Activated CD8-positive, alpha-beta memory T cell treated with anti-CD3 and anti-CD28 coated beads for 1 hour (primary cell): ENCODE measurements around the gene KIFC3.
"Not testable (repeated sequence)": the region's sequence is repeated elsewhere in the genome, so short reads cannot be mapped to it uniquely, and the experiment has no call there.

Experiments used
- DNase-seq, 2 donors: peaks; one replicate each; pipeline ENCODE4 v3.0.0-alpha.2; 2020; ENCODE audit warnings: low read depth in 1 of 2; ENCODE audit errors: extremely low read depth in 1 of 2

Gene KIFC3, protein sequence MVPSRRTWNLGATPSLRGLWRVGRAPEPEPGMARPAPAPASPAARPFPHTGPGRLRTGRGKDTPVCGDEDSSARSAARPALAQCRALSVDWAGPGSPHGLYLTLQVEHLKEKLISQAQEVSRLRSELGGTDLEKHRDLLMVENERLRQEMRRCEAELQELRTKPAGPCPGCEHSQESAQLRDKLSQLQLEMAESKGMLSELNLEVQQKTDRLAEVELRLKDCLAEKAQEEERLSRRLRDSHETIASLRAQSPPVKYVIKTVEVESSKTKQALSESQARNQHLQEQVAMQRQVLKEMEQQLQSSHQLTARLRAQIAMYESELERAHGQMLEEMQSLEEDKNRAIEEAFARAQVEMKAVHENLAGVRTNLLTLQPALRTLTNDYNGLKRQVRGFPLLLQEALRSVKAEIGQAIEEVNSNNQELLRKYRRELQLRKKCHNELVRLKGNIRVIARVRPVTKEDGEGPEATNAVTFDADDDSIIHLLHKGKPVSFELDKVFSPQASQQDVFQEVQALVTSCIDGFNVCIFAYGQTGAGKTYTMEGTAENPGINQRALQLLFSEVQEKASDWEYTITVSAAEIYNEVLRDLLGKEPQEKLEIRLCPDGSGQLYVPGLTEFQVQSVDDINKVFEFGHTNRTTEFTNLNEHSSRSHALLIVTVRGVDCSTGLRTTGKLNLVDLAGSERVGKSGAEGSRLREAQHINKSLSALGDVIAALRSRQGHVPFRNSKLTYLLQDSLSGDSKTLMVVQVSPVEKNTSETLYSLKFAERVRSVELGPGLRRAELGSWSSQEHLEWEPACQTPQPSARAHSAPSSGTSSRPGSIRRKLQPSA

DNA sequence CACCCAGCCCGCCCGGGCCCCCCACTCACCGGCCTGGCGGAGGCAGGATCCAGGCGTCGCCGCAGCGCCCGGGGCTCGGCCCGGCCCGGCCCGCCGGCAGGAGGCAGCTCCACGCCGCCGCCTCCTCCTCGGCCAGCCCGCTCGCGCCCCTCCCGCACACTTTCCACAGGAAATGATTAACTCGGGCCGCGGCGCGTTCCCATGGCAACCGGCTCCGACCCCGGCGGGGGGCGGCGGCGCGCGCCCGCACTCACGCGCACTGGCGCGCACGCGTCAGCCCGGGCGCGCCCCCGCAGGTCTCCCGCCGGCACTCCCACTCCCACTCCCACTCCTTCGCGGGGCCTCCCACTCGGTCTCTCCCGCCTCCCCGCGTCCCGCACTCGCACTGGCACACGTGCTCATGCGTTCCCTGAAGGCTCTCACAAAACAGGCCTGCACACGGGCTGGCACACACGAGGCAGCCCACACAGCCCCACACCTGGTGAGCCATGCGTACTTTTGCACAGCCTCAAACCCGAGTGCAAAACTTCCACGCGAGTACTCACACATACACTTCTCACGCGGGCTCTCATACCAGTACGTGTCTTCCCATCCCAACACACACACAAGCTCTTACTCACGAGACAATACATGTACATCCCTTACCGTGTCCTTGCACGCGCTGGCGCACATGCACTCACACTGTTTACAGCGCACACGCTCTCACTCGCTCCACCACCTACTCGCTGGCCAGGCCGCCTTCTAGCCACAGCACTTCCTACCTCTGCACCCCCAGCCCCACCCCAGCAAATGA is at the start of gene KIFC3:
Gene KIFC3 (minus strand): TSS at position 151 of the 793 bp plus-strand sequence. CDS start 4,248 bp downstream, outside the sequence.
- peak; percentile 39 to 64 for DNase-seq

DNA sequence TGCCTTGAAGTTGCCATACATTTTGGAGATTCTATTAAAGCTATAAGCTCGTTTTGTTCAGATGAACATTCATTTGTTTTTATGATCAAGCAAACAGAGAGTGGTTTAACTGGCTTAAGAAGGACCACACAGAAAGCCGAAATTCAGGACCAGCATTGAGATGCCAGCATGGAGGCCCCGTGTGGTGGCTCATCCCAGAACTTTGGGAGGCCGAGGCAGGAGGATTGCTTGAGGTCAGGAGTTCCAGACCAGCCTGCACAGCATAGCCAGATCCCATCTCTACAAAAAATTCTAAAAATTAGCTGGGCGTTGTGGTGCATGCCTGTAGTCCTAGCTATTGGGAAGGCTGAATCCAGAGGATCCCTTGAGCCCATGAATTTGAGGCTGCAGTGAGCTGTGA is 45.9 kb upstream of the KIFC3 start:
- no peak for DNase-seq

DNA sequence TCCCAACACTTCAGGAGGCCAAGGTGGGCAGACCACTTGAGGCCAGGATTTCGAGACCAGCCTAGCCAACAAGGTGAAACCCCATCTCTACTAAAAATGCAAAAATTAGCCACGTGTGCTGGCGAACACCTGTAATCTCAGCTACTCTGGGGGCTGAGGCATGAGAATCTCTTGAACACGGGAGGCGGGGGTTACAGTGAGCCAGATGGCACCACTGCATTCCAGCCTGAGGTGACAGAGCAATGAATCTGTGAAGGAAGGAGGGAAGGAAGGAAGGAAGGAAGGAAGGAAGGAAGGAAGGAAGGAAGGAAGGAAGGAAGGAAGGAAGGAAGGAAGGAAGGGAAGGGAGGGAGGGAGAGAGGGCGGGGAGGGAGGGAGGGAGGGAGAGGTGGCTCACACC is 44.6 kb upstream of the KIFC3 start:
- DNase-seq, result not testable (repeated sequence)

DNA sequence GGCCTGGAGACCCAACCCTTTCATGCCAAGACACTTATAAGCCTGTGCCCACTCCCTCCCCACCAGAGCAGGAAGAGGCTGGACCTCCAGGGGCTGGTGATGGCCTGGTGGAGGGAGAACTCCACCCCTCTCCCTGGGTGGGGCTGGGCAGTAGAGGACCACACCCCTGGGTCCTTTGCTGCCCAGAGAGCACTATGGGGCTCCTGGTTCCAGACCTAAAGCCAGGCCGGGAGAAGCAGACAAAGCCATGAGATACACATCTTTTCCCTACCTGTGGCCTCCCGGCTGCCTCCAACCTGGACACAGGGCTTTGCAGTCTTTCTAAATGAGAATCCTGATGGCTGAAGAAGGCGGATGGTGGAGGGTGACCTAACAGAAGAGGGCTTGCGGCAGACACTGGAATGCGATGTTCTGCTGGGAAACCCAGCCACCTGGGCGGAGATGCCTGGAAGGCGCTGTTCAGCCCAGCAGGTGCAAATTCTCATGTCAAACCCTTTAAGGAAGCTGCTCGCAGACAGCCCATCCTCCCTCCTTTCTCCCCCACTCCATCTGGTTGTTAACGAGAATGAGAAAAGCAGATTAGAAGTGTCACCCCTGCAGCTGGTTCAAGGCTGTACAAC is 43.9 kb upstream of the KIFC3 start:
- DNase-seq, result no peak

DNA sequence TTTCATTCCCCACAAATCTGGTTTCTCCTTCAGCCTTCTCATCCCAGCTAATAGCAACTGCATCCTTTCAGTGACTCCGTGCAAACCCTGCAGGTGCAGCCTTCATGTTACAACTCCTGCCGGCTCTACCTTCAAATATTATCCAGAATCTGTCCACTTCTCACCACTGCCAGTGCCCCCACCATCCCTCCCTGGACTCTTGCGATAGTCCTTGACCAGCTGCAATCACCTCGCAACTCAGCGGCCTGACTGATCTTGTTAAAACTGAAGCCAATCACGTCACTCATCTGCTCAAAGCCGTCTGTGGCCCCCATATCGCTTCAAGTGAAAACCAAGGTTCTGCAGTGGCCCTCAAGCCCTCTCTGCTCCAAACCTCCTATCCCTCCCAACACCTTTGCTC is 42.8 kb upstream of the KIFC3 start:
- no peak for DNase-seq

DNA sequence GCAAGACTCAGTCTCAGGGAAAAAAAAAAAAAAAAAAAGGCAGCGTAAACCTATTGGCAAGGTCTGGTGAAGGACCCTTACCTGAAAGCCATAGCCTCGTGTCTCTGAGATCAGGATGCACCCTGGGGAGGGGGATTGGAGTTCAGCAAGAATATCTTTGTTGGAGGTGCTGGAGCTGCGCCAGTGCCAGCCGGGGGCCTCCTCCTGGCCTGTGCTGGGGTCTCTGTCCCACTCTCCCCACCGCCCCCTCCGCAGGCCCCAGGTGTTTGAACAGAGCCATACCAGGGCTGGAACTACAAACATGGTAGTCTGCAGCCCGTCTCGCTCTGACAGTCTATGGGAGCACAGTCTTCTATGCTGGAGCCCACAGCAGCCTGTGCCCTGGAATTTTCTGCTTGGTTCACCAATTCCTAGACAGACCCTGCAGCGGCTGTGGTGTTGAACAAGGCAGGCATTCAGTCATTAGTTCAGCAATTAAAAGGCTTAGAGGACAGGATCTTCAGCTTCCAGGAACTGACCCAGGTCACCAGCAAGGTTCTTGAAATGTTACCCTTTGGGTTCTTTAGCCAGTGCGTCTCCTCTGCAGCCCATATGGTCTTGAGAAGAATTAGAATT is 42.2 kb upstream of the KIFC3 start:
- no peak for DNase-seq

DNA sequence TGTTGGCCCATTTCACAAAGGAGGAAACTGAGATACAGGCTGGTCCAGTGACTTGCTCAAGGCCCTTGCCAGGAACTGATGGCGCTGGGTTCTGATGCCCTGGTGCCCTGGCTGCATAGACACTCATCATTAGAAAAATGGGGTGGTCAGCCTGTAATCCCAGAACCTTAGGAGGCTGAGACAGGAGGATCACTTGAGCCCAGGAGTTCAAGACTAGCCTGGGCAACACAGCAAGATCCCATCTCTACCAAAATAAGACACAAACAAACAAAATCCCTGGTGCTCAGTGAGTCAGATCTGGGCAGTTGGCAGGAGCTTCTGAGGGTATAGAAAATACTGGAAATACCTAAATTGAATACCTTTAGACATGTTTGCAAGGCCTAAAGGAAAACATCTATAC is 41.1 kb upstream of the KIFC3 start:
- no peak for DNase-seq

DNA sequence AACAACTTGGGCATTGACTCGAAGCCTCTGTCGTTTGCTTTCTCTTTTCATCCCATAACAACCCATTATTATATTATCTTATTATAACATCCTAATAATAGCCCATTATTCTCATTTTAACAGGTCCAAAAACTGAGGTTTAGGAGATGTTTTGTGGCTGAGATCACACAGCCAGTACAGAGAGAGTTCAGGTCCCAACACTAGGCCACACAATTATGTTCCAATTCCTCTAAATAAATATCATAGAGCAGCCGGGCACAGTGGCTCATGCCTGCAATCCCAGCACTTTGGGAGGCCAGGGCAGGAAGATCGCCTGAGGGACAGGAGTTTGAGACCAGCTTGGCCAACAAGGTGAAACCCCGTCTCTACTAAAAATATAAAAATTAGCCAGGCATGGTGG is 40.3 kb upstream of the KIFC3 start:
- no peak for DNase-seq

DNA sequence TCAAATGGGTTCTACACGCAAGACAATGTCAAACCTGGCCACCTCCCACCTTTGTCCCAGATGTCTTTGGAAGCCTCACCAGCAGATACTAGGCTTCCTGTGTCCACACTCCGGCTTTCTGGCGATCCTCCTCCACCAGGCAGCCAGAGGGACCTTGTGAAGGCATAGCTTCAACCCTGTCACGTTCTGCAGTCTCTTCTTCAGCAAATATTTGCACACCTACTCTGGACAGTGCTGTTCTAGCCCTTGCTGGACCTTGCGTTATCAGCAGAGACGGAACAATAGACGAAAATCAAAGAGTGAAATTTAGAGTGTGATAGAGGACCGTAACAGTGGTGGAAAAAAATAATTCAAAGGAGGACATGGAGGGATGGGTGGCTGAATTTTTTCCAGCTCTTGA is 38.5 kb upstream of the KIFC3 start:
- no peak for DNase-seq

DNA sequence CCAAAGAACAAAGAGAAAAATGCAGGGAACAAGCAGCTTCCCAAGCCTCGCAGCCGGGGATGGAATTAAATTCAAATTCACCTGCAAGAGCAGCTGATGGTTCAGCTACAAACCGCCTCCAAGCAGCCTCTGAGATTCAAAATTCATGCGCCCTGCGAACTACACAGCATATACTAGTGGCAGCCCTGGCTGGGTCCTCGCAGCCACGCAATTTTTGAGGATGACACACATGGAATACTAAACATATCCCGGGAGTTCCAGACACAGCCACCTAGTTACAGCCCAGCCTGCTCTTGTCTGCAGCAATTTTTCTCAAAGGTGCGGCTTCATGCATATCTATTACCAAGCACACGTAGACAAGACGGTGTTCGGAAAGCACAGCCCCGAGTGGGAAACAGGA is 35.9 kb upstream of the KIFC3 start:
- no peak for DNase-seq

DNA sequence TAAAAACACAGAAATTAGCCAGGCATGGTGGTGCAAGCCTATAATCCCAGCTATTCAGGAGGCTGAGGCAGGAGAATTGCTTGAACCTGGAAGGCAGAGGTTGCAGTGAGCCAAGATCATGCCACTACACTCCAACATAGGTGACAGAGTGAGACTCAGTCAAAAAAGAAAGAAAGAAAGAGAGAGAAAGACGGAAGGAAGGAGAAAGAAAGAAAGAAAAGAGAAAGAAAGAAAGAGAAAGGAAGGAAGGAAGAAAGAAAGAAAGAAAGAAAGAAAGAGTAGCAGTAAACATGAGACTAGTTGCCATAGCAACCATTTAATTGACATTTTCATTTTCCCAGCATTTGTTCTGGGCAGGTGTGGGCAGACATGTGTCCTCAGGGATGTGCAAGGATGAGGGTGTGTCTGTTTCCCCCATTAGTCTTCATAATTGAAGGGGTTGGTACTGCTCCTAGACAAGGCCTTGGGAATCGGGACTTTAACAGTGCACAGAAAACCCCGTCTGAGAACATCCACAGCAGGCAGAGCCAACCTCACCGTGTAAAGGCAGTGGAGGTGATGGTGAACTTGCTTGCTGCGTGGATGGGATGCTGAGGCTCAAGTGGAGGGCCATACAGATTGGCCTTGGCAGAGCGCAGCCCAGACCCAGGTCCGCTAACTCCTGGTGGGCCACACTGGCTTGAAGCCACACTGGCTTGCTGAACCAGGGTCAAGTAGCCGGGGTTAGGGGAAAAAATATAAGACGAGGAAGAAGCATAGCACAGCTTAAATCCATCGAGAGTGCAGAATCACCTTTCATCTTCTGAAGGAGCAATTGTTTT is 35.2 kb upstream of the KIFC3 start:
- DNase-seq, result no peak

DNA sequence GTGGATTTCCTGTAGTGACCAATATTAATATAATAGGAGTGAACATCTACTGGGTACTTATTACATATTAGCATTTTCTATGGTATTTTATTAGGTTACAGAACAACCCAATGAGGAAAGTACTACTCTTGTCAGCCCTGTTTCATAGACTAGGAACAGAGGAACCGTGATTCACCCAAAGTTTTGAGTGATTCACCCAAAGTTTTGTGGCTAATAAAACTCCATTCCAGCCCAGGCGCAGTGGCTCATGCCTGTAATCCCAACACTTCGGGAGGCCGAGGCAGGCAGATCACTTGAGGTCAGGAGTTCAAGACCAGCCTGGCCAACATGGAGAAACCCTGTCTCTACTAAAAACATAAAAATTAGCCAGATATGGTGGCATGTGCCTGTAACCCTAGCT is 33.1 kb upstream of the KIFC3 start:
- not testable (repeated sequence) for DNase-seq

DNA sequence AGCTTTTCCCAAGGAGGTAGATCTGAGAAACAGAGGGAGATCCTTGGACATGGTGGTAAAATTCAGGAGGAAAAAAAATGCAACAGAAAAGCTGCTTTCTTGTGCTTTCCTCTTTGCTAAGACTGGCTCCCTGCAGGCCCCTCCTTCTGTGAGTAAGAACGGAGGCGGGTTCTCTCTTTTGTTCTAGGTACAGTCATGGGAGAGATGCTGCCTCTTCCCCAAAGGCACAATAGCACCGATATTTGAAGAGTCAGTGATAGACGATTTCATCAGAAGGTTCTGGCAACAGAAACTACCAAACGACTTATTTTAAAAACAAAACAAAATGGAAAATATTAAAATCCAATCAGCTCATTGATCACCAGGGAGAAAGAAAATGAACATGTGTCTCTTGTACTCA is 32.6 kb upstream of the KIFC3 start:
- no peak for DNase-seq

DNA sequence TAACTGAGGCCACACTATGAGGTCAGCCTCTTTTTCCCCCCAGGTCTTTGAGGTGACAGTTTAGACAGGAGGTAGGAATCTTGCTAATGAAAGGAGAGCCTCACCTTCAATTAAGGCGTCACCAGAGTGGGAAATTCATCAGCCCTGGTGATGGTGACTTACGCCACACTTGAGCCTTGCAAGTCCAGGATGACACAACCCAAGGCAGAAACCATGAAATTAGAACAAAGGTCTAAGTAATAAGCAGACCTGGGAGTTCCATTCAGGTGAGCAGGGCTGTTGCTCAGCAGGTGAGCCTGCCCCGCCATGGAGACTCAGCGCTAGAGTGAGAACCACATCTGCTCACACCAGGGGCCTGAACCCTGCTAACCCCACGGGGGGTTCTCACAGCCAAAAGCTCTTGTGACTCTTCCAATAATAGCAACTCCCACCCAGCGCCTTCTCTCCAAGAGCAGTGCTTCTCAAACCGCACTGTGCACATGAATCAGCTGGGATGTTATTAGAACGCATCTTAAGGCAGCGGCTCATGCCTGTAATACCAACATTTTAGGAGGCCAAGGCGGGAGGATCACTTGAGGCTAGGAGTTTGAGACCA is 28.7 kb upstream of the KIFC3 start:
- DNase-seq, result no peak

DNA sequence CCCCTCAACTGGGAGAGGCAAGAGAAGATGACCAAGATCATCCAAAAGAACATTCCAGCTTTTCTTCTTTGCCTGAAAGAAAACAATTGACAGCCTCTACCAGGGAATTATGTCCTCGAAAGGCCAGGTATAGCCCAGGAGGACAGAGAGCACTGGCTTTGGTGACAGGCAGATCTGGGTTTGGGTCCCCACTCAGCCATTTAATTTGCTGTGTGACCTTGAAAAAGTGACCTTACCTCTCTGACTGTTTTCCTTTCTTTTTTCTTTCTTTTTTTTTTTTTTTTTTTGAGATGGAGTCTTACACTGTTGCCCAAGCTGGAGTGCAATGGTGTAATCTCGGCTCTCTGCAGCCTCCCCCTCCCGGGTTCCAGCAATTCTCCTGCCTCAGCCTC is 27.7 kb upstream of the KIFC3 start:
- DNase-seq, result no peak

DNA sequence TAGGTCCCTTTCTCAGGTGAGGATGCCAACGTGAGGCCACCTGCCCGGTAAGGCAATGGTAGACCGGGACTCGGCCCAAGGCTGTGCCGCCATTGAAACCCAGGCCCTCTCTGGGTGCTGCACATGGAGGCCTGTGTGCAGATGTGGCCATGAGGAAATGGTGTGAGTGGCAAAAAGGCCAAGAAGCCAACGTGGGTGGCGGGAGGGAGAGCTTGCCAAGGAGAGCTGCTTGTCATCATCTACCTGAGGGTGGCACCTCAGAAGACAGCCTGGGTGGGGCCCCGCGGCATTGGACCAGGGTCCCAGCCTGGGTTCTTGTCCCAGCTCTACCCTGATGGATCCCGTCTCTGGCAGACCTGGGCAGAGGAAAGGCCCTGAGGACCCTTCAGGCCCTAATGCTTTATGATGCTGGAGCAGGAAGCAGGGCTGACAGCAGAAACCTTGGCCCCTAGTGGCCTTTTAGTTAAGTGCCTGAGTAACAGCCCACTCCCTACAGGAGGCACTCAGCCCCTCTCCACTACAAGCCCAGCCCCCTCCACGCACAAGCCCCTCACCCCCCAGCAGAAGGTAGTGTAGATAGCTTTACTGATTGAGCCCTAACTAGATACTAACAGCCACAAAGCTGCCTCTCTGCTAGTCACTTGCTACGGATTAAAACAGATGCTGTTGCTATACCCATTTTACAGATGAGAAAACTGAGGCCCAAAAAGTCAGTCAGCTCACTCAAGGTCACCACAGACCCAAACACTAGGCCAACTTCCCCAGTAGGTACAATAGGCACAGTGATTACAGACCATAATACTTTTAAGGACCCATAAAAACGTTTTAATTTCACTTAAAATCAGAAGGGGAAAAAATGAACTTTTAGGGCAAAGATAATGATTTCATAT is 26.2 kb upstream of the KIFC3 start:
- no peak for DNase-seq

DNA sequence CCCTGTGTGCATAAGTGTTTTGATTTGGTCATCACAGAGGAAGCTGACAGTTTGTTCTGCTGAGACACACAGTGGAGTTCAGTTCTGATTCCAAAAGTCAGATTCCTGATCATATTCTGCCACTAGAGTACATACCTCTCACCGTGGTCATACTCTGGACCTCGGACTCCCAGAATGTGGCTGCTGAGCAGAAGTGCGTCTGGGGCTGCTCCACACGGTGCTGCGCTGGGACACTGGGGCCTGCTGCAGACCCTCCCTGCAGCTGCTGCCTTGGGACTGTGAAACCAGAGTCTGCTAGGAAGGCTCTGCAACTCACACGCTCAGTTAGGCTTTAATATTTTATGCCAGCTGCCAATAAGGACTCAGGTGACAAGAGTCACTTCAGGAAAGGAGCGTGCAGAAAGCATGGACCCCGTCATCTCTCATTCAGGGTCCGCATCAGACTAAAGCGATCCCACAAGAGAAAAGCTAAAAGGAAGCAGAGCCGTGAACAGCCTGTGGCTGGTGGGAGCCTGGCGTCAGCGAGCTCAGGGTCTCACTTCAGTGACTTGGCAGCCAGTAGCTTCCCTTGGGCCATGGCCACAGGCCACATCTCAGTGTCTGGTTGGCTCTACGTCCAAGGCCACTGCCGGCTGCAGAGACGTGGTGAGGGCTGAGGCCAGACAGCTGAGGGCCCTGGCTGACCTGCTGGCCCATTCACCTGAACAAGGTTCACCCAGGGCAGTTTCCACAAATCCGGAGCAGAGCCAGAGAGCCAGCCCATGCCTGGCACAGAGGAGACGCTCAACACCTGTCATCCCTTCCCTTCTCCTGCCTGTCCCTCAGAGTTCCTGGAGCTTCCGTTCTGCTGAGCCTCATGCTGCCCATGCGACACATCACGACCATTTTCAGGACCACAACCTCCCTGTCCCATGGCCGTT is 24.7 kb upstream of the KIFC3 start:
- DNase-seq, result no peak
